Measurements from ENCODE around the gene TBC1D22A. TPM values are rescaled to one million over a fixed set of nuclear protein-coding genes. Genes with fewer than 3 reads are reported as not detected.

TBC1D22A gene
- total and polyA plus RNA-seq, 2 experiments from 2014 or later = 15.3 to 19.8 TPM

DNA sequence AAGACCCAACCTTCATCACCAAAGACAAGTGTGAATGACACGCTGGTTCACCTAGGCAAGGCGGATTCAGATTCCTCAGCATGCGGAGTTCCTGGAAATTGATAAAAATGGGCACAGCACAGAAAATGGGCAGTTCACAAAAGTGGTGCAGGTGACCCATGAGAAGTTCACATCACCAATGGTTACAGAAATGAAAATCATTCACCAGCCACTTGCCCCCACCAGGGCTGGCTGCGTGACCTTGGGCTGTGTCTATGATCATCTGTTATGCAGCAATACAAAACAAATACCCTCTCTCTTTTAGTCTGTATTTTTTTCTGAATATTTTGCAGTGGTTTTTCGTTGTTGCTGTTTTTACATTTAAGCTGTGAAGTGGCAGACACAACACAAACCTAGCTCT lies 415.9 kb downstream of the TBC1D22A start:
- WGBS (ENCODE audit: low lambda C conversion rate, missing lambda C conversion rate) = 97% methylated on average over 5 of the region's 5 CpGs
- DNase-seq (ENCODE audit: low spot score) = no peak
- H3K36me3 ChIP-seq (replicated peaks; ENCODE audit: insufficient read depth, low read depth) = no peaks in the 10 kb centered on the region
- H3K27ac ChIP-seq = no peak overlapping the region
- H3K9me3 ChIP-seq (ENCODE audit: low read depth) = no peaks in the 10 kb centered on the region
- H3K79me2 ChIP-seq = no peaks in the 10 kb centered on the region
- no peaks in the 10 kb centered on the region for H3K27me3 ChIP-seq
- H2AFZ ChIP-seq = no peak overlapping the region
- no peak overlapping the region for H3K4me3 ChIP-seq
- no peaks in the 10 kb centered on the region for H3K9me2 ChIP-seq (replicated peaks; ENCODE audit: insufficient read depth)
- no peaks in the 10 kb centered on the region for H3K4me1 ChIP-seq (ENCODE audit: insufficient read depth)
- H4K20me1 ChIP-seq (ENCODE audit: insufficient read depth, poor library complexity, severe bottlenecking) = no peaks in the 10 kb centered on the region
- no peak for TF ChIP-seq EZH2 (IDR thresholded peaks at IDR 0.05; ENCODE audit: borderline replicate concordance)
- H3K4me2 ChIP-seq = no peak overlapping the region

DNA sequence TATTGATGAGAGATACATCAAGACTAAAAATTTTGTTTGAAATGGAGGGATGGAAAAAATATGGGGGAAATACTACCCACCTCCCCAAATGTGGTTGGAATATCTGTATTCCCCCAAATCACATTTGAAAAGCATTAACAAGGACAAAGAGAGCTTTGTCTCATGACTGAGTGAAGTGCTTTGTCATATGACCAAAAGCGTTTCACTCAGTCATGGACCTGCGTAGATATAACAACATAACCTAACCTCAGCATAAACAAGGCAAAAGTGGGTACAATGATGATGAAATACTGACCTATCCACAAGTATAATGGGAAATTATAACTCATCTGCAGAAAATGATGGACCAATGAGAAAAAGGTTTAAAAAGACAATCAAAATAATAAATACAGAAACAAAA lies 418.3 kb downstream of the TBC1D22A start:
- Histone ChIP-seq H4K20me1 (ENCODE audit: insufficient read depth, poor library complexity, severe bottlenecking) (no peaks in the 10 kb centered on the region), H3K27ac (no peak overlapping the region), H3K27me3 (no peaks in the 10 kb centered on the region), H3K4me3 (no peak overlapping the region), H2AFZ (no peak overlapping the region), H3K4me1 (ENCODE audit: insufficient read depth) (no peaks in the 10 kb centered on the region), H3K4me2 (no peak overlapping the region), H3K9me3 (ENCODE audit: low read depth) (no peaks in the 10 kb centered on the region), H3K9me2 (replicated peaks; ENCODE audit: insufficient read depth) (no peaks in the 10 kb centered on the region), H3K79me2 (no peaks in the 10 kb centered on the region), H3K36me3 (replicated peaks; ENCODE audit: insufficient read depth, low read depth) (no peaks in the 10 kb centered on the region)
- 100% methylated on average over 2 of the region's 2 CpGs for WGBS (ENCODE audit: low lambda C conversion rate, missing lambda C conversion rate)
- TF ChIP-seq EZH2phosphoT487 (IDR thresholded peaks at IDR 0.05; ENCODE audit: low read depth, severe bottlenecking, unreplicated experiment) (no peak), EZH2 (IDR thresholded peaks at IDR 0.05; ENCODE audit: borderline replicate concordance) (no peak)
- TF ChIP-seq, protein P1, sequence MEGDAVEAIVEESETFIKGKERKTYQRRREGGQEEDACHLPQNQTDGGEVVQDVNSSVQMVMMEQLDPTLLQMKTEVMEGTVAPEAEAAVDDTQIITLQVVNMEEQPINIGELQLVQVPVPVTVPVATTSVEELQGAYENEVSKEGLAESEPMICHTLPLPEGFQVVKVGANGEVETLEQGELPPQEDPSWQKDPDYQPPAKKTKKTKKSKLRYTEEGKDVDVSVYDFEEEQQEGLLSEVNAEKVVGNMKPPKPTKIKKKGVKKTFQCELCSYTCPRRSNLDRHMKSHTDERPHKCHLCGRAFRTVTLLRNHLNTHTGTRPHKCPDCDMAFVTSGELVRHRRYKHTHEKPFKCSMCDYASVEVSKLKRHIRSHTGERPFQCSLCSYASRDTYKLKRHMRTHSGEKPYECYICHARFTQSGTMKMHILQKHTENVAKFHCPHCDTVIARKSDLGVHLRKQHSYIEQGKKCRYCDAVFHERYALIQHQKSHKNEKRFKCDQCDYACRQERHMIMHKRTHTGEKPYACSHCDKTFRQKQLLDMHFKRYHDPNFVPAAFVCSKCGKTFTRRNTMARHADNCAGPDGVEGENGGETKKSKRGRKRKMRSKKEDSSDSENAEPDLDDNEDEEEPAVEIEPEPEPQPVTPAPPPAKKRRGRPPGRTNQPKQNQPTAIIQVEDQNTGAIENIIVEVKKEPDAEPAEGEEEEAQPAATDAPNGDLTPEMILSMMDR (IDR thresholded peaks at IDR 0.05; ENCODE audit: poor library complexity) = no peak
- DNase-seq (ENCODE audit: low spot score) = no peak

- Histone ChIP-seq H3K36me3 (replicated peaks; ENCODE audit: insufficient read depth, low read depth) (no peaks in the 10 kb centered on the region), H3K4me3 (no peak overlapping the region), H3K27ac (no peak overlapping the region), H4K20me1 (ENCODE audit: insufficient read depth, poor library complexity, severe bottlenecking) (no peaks in the 10 kb centered on the region), H3K4me1 (ENCODE audit: insufficient read depth) (no peaks in the 10 kb centered on the region), H3K27me3 (no peaks in the 10 kb centered on the region), H3K4me2 (no peak overlapping the region), H3K79me2 (no peaks in the 10 kb centered on the region), H3K9me2 (replicated peaks; ENCODE audit: insufficient read depth) (no peaks in the 10 kb centered on the region), H3K9me3 (ENCODE audit: low read depth) (no peaks in the 10 kb centered on the region), H2AFZ (no peak overlapping the region)
- DNase-seq (ENCODE audit: low spot score) = no peak
- no peak for TF ChIP-seq EZH2phosphoT487 (IDR thresholded peaks at IDR 0.05; ENCODE audit: low read depth, severe bottlenecking, unreplicated experiment)
- no peak for TF ChIP-seq EZH2 (IDR thresholded peaks at IDR 0.05; ENCODE audit: borderline replicate concordance)
- TF ChIP-seq, protein P1 (IDR thresholded peaks at IDR 0.05; ENCODE audit: poor library complexity) = no peak
- WGBS (ENCODE audit: low lambda C conversion rate, missing lambda C conversion rate) = 84% methylated on average over 9 of the region's 9 CpGs
Observed at GRCh38 chr22:47187176-47187957, 424.9 kb downstream of the TBC1D22A start.

GRCh38 chr22:47188261-47189055 lies 426.0 kb downstream of the TBC1D22A start:
- no peaks in the 10 kb centered on the region for H3K4me1 ChIP-seq (ENCODE audit: insufficient read depth)
- H3K27ac ChIP-seq = no peak overlapping the region
- no peaks in the 10 kb centered on the region for H3K9me2 ChIP-seq (replicated peaks; ENCODE audit: insufficient read depth)
- H4K20me1 ChIP-seq (ENCODE audit: insufficient read depth, poor library complexity, severe bottlenecking) = no peaks in the 10 kb centered on the region
- no peaks in the 10 kb centered on the region for H3K9me3 ChIP-seq (ENCODE audit: low read depth)
- H3K27me3 ChIP-seq = no peaks in the 10 kb centered on the region
- H2AFZ ChIP-seq = no peak overlapping the region
- no peak overlapping the region for H3K4me2 ChIP-seq
- no peak overlapping the region for H3K4me3 ChIP-seq
- H3K36me3 ChIP-seq (replicated peaks; ENCODE audit: insufficient read depth, low read depth) = no peaks in the 10 kb centered on the region
- TF ChIP-seq, protein P1 (IDR thresholded peaks at IDR 0.05; ENCODE audit: poor library complexity) = no peak
- no peak for TF ChIP-seq EZH2phosphoT487 (IDR thresholded peaks at IDR 0.05; ENCODE audit: low read depth, severe bottlenecking, unreplicated experiment)
- TF ChIP-seq EZH2 (IDR thresholded peaks at IDR 0.05; ENCODE audit: borderline replicate concordance) = no peak
- WGBS (ENCODE audit: low lambda C conversion rate, missing lambda C conversion rate) = 82% methylated on average over 17 of the region's 17 CpGs
- H3K79me2 ChIP-seq = no peaks in the 10 kb centered on the region
- DNase-seq (ENCODE audit: low spot score) = no peak
